ENCODE data around the gene ELP5. TPM values are rescaled to one million over a fixed set of nuclear protein-coding genes. Genes with fewer than 3 reads are reported as not detected.

The ELP5 gene
- total and polyA plus RNA-seq, 2 of the 4 experiments (the other 2 are of a cell fraction) = 39.3 to 46.6 TPM

DNA sequence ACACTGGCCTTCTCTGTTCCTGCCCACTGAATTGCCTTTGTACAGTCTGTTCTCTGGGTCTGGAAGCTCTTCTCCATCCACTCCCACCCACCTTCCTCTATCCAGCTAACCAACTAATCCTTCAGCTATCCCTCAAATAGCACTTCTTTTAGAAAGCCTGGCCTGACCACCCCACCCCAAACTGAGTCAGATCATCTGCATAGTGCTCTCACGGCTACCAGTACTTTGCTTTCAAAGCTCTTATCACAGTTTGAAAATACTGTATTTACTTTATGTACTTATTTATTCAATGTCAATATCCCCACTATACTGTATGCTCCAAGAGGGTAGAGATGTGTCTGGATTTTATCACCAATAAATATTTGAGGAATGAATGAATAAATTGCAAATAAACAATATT is 14.8 kb downstream of the ELP5 start:
- H4K5ac ChIP-seq (ENCODE audit: low read depth, low read length) = no peak overlapping the region
- no peak overlapping the region for H3K56ac ChIP-seq (ENCODE audit: extremely low read depth, insufficient read depth, low read length)
- WGBS, 2 experiments (ENCODE audit: extremely low coverage in 2 of 2, insufficient read length in 1 of 2) = no CpG with 5 or more reads among the region's 1 CpG
- peak overlapping the region; percentile 41; the same call in 1 of the 2 replicates for H2AK5ac ChIP-seq (ENCODE audit: low read depth, low read length)
- no peak overlapping the region; the same call in 1 of the 2 replicates for H3K18ac ChIP-seq (ENCODE audit: low read depth, low read length)
- H4K8ac ChIP-seq (ENCODE audit: low read depth in 2 of 2, low read length in 2 of 2) = peak overlapping the region in 1 of 2 experiments; percentile 76; a peak in 2 of 4 replicates
- dilution Hi-C loops (cut with HindIII; ENCODE audit: low sequenced_read_pairs, unreplicated experiment) (no loop called here), intact Hi-C loops (cut with micrococcal nuclease) (no loop called here), in situ Hi-C loops (cut with MboI; ENCODE audit: low sequenced_read_pairs) (no loop called here)
- peak overlapping the region; percentile 36; the same call in 2 of the 3 replicates for H2BK15ac ChIP-seq (ENCODE audit: low read depth, low read length)
- H3K9me1 ChIP-seq (ENCODE audit: insufficient read depth, low read length) = peaks cover 10% of the 10 kb centered on the region
- no TSS peak for BruUV-seq (replicated peaks)
- peak; percentile 41 for DNase-seq
- no peaks in the 10 kb centered on the region for H3K79me1 ChIP-seq (ENCODE audit: low read depth in 1 of 2, low read length in 2 of 2)
- H3K4me2 ChIP-seq (ENCODE audit: low read depth, low read length) = no peak overlapping the region
- no peak overlapping the region for H3K23ac ChIP-seq (ENCODE audit: low read depth, low read length)
- H3K14ac ChIP-seq (replicated peaks; ENCODE audit: low read depth, low read length) = peak overlapping the region; percentile 60; the same call in 1 of the 2 replicates
- no peak overlapping the region for H3K4me3 ChIP-seq (ENCODE audit: insufficient read depth, low read depth, low read length)
- H3K9ac ChIP-seq (ENCODE audit: low read depth, low read length) = no peak overlapping the region
- peak overlapping the region; percentile 34 for H2BK5ac ChIP-seq (ENCODE audit: low read depth, low read length, poor library complexity, severe bottlenecking)
- H2BK20ac ChIP-seq (ENCODE audit: low read depth, low read length) = peak overlapping the region; percentile 75
- ChIA-PET CTCF (interaction anchor here (0.7 kb wide), 1 partner anchor 89 kb away, joined by 3 read pairs; no protein-coding TSS in a partner anchor), POLR2A (ENCODE audit: unreplicated experiment) (no interaction called here)
- H2BK120ac ChIP-seq (ENCODE audit: low read depth, low read length) = peak overlapping the region; percentile 80; the same call in 1 of the 2 replicates
- TF ChIP-seq RFX5 (IDR thresholded peaks at IDR 0.05; ENCODE audit: low read depth, low read length) (no peak), MAZ (IDR thresholded peaks at IDR 0.05; ENCODE audit: borderline replicate concordance, low read depth, low read length) (no peak), POLR2A (IDR thresholded peaks at IDR 0.05; ENCODE audit: low read depth, low read length) (no peak), CEBPB (IDR thresholded peaks at IDR 0.05; ENCODE audit: low read depth, low read length) (no peak), CHD1 (IDR thresholded peaks at IDR 0.05; ENCODE audit: low read depth, low read length) (no peak), SMC3 (IDR thresholded peaks at IDR 0.05; ENCODE audit: low read depth, low read length) (no peak), MXI1 (IDR thresholded peaks at IDR 0.05; ENCODE audit: borderline replicate concordance, low read depth, low read length) (no peak), NFE2L2 (IDR thresholded peaks at IDR 0.05; ENCODE audit: low read depth, low read length) (no peak), MAFK (IDR thresholded peaks at IDR 0.05; ENCODE audit: low read depth, low read length) (no peak), RAD21 (IDR thresholded peaks at IDR 0.05; ENCODE audit: low read length) (no peak), FOS (IDR thresholded peaks at IDR 0.05; ENCODE audit: low read depth, low read length) (no peak), RCOR1 (IDR thresholded peaks at IDR 0.05; ENCODE audit: insufficient replicate concordance, low read length) (no peak), BHLHE40 (IDR thresholded peaks at IDR 0.05; ENCODE audit: low read depth, low read length) (no peak)
- TF ChIP-seq, protein P1, sequence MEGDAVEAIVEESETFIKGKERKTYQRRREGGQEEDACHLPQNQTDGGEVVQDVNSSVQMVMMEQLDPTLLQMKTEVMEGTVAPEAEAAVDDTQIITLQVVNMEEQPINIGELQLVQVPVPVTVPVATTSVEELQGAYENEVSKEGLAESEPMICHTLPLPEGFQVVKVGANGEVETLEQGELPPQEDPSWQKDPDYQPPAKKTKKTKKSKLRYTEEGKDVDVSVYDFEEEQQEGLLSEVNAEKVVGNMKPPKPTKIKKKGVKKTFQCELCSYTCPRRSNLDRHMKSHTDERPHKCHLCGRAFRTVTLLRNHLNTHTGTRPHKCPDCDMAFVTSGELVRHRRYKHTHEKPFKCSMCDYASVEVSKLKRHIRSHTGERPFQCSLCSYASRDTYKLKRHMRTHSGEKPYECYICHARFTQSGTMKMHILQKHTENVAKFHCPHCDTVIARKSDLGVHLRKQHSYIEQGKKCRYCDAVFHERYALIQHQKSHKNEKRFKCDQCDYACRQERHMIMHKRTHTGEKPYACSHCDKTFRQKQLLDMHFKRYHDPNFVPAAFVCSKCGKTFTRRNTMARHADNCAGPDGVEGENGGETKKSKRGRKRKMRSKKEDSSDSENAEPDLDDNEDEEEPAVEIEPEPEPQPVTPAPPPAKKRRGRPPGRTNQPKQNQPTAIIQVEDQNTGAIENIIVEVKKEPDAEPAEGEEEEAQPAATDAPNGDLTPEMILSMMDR (conservative IDR thresholded peaks at IDR 0.05; ENCODE audit: low read depth, low read length) = no peak
- TF ChIP-seq, protein P2, sequence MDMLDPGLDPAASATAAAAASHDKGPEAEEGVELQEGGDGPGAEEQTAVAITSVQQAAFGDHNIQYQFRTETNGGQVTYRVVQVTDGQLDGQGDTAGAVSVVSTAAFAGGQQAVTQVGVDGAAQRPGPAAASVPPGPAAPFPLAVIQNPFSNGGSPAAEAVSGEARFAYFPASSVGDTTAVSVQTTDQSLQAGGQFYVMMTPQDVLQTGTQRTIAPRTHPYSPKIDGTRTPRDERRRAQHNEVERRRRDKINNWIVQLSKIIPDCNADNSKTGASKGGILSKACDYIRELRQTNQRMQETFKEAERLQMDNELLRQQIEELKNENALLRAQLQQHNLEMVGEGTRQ (IDR thresholded peaks at IDR 0.05; ENCODE audit: low read depth, low read length) = no peak
- TF ChIP-seq, protein P3, sequence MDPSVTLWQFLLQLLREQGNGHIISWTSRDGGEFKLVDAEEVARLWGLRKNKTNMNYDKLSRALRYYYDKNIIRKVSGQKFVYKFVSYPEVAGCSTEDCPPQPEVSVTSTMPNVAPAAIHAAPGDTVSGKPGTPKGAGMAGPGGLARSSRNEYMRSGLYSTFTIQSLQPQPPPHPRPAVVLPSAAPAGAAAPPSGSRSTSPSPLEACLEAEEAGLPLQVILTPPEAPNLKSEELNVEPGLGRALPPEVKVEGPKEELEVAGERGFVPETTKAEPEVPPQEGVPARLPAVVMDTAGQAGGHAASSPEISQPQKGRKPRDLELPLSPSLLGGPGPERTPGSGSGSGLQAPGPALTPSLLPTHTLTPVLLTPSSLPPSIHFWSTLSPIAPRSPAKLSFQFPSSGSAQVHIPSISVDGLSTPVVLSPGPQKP (IDR thresholded peaks at IDR 0.05; ENCODE audit: borderline replicate concordance, low read depth, low read length) = no peak
- H2AFZ ChIP-seq (replicated peaks; ENCODE audit: low read length, poor library complexity) = peak overlapping the region; percentile 61
- peak overlapping the region; percentile 88; the same call in 1 of the 2 replicates for H3K4ac ChIP-seq (ENCODE audit: low read depth, low read length)
- peaks cover 6% of the 10 kb centered on the region; the same call in 1 of the 2 replicates for H3K27me3 ChIP-seq (ENCODE audit: control insufficient read depth, insufficient read depth, low read length)
- H3K4me1 ChIP-seq (ENCODE audit: control insufficient read depth, insufficient read depth, low read length) = peaks cover 10% of the 10 kb centered on the region
- H2AK9ac ChIP-seq (replicated peaks; ENCODE audit: low read depth, low read length, poor library complexity) = peak overlapping the region; percentile 73
- peak; percentile 41 for ATAC-seq (ENCODE audit: low read depth)
- no peaks in the 10 kb centered on the region for H3K9me3 ChIP-seq (ENCODE audit: control insufficient read depth, insufficient read depth, low read length)
- H4K20me1 ChIP-seq (ENCODE audit: insufficient read depth, low read length) = no peaks in the 10 kb centered on the region
- H3K27ac ChIP-seq (ENCODE audit: insufficient read depth, low read length) = no peak overlapping the region
- peak overlapping the region; percentile 84 for H4K91ac ChIP-seq (ENCODE audit: insufficient read depth, low read depth, low read length)
- no peaks in the 10 kb centered on the region for H3K36me3 ChIP-seq (ENCODE audit: control insufficient read depth, insufficient read depth, low read length)
